Hair follicular keratinocyte (primary cell): ENCODE results near the gene ACOT6. TPM values are rescaled to one million over a fixed set of nuclear protein-coding genes. Genes with fewer than 3 reads are reported as not detected.

Experiments used
- total RNA-seq: library from RNA; depleted of rRNA; stranded (reverse); fragments of >200 nt; gene quantifications from 2 replicates; pipeline ENCODE4 v1.2.3, GENCODE V29; 2015

The ACOT6 gene, protein sequence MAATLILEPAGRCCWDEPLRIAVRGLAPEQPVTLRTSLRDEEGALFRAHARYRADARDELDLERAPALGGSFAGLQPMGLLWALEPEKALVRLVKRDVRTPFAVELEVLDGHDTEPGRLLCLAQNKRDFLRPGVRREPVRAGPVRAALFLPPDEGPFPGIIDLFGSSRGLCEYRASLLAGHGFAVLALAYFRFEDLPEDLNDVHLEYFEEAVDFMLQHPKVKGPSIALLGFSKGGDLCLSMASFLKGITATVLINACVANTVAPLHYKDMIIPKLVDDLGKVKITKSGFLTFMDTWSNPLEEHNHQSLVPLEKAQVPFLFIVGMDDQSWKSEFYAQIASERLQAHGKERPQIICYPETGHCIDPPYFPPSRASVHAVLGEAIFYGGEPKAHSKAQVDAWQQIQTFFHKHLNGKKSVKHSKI
- total RNA-seq = not detected in 2 replicates

DNA sequence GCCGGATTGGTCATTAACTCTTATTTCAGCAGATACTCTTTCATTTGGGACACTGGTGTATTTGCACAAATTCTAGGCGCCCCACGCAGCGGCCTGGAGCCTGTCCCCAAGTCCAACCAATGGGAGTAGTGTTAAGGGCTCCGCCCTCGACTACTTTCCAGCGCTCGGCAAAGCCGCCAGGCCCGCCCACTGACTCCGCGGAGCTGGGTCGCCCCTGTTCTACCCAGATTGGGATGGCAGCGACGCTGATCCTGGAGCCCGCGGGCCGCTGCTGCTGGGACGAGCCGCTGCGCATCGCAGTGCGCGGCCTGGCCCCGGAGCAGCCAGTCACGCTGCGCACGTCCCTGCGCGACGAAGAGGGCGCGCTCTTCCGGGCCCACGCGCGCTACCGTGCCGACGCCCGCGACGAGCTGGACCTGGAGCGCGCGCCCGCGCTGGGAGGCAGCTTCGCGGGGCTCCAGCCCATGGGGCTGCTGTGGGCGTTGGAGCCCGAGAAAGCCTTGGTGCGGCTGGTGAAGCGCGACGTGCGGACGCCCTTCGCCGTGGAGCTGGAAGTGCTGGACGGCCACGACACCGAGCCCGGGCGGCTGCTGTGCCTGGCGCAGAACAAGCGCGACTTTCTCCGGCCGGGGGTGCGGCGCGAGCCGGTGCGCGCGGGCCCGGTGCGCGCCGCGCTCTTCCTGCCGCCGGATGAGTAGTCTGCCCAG, at the start of gene ACOT6:
TSS of gene ACOT6 (plus strand) at position 179 of the 707 bp plus-strand sequence. CDS start at position 234, 55 bp downstream.

DNA sequence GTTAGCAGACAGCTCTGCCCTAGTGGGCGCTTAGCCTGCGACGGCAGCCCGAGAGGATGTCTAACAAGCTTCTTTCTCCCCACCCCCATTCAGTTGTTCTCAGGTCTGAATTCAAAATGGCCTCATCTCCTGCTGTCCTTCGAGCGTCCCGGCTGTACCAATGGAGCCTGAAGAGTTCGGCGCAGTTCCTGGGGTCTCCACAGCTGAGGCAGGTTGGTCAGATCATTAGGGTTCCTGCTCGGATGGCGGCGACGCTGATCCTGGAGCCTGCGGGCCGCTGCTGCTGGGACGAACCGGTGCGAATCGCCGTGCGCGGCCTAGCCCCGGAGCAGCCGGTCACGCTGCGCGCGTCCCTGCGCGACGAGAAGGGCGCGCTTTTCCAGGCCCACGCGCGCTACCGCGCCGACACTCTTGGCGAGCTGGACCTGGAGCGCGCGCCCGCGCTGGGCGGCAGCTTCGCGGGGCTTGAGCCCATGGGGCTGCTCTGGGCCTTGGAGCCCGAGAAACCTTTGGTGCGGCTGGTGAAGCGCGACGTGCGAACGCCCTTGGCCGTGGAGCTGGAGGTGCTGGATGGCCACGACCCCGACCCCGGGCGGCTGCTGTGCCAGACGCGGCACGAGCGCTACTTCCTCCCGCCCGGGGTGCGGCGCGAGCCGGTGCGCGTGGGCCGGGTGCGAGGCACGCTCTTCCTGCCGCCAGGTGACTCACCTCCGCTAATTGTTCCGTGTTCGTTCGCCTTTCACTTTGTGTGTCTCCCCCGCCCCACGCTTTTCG, 42.9 kb upstream of the ACOT6 start, which contains the start of gene ACOT2:
TSS of gene ACOT2 (plus strand) at position 29 of the 774 bp plus-strand sequence. CDS start at position 57, 28 bp downstream.

DNA sequence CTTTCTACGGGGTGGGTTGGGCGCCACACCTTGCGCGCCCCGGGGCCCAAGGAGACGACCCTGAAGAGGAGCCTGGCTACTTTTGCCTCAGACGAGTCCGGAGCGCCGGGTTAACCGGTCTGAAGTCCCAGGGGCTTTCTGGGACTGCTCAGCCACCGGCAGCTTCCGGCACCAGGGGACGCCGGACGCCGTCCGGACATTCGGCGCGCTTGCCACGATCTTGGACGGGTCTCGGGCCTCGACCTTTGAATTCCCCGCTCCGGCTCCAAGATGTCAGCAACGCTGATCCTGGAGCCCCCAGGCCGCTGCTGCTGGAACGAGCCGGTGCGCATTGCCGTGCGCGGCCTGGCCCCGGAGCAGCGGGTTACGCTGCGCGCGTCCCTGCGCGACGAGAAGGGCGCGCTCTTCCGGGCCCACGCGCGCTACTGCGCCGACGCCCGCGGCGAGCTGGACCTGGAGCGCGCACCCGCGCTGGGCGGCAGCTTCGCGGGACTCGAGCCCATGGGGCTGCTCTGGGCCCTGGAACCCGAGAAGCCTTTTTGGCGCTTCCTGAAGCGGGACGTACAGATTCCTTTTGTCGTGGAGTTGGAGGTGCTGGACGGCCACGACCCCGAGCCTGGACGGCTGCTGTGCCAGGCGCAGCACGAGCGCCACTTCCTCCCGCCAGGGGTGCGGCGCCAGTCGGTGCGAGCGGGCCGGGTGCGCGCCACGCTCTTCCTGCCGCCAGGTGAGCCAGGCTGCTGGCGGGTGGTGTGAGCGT, 20.4 kb upstream of the ACOT6 start, which contains the start of gene ACOT4:
TSS of gene ACOT4 (plus strand) at position 184 of the 760 bp plus-strand sequence. CDS start at position 271, 87 bp downstream.

GRCh38 chr14:73644531-73645247, 32.4 kb downstream of the ACOT6 start, which contains the start of gene DNAL1:
TSS of gene DNAL1 (plus strand) at chr14:73644986. CDS start at chr14:73645040, 54 bp downstream.

Other genes starting within 250 kb of the ACOT6 start
- gene NUMB, start 154.0 kb upstream of the ACOT6 start, total RNA-seq = 27.8 and 37.3 TPM in 2 replicates
- 16.8 and 21.9 TPM in 2 replicates for gene RIOX1, start 121.6 kb upstream of the ACOT6 start, total RNA-seq
- gene ACOT1, start 75.4 kb upstream of the ACOT6 start, total RNA-seq = 1.1 and 1.7 TPM in 2 replicates
- 1.7 TPM in 1 of 2 replicates, not detected in the other for gene HEATR4, start 53.6 kb upstream of the ACOT6 start, total RNA-seq
- gene ACOT2, start 43.3 kb upstream of the ACOT6 start, total RNA-seq = 8.1 and 12.5 TPM in 2 replicates
- 1.3 and 1.6 TPM in 2 replicates for gene ACOT4, start 20.6 kb upstream of the ACOT6 start, total RNA-seq
- gene DNAL1, start 32.5 kb downstream of the ACOT6 start, total RNA-seq = 6.9 and 7.6 TPM in 2 replicates
- 11.4 and 12.2 TPM in 2 replicates for gene PNMA1, start 101.9 kb downstream of the ACOT6 start, total RNA-seq
- 5.2 and 9.5 TPM in 2 replicates for gene PTGR2, start 239.3 kb downstream of the ACOT6 start, total RNA-seq